Vagina (tissue), 2 donors: Measurements from ENCODE around the gene GAMT.

Experiments
- POLR2A ChIP-seq, 2 donors: fragments of 450-650 bp; IDR thresholded peaks; one replicate each; pipeline ENCODE4 v1.6.1; 2017; ENCODE audit warnings: antibody characterized with exemption in 2 of 2, mild to moderate bottlenecking in 2 of 2, moderate library complexity in 2 of 2
- TF ChIP-seq, protein P1 (sequence below), 3 experiments: fragments of 450-650 bp in 2 of 3; fragments of 200-600 bp in 1 of 3; sonication (generic) in 1 of 3; IDR thresholded peaks; one replicate each; pipeline ENCODE4 v1.5.1; 2017 to 2019; ENCODE audit warnings: antibody characterized with exemption in 3 of 3, mild to moderate bottlenecking in 2 of 3, moderate library complexity in 2 of 3

- TF ChIP-seq, protein P1, sequence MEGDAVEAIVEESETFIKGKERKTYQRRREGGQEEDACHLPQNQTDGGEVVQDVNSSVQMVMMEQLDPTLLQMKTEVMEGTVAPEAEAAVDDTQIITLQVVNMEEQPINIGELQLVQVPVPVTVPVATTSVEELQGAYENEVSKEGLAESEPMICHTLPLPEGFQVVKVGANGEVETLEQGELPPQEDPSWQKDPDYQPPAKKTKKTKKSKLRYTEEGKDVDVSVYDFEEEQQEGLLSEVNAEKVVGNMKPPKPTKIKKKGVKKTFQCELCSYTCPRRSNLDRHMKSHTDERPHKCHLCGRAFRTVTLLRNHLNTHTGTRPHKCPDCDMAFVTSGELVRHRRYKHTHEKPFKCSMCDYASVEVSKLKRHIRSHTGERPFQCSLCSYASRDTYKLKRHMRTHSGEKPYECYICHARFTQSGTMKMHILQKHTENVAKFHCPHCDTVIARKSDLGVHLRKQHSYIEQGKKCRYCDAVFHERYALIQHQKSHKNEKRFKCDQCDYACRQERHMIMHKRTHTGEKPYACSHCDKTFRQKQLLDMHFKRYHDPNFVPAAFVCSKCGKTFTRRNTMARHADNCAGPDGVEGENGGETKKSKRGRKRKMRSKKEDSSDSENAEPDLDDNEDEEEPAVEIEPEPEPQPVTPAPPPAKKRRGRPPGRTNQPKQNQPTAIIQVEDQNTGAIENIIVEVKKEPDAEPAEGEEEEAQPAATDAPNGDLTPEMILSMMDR (IDR thresholded peaks at IDR 0.05) = no peak
- TF ChIP-seq POLR2A (IDR thresholded peaks at IDR 0.05) = no peak
Observed at GRCh38 chr19:1387684-1388636, 13.4 kb downstream of the GAMT start.
